ENCODE measurements around the gene LOXHD1.

The LOXHD1 gene

GRCh38 chr18:46436621-46437020, 220.4 kb downstream of the LOXHD1 start:
- DNase-seq, result no peak

GRCh38 chr18:46435031-46435430, 222.0 kb downstream of the LOXHD1 start:
- DNase-seq, result no peak

GRCh38 chr18:46434629-46435028, 222.4 kb downstream of the LOXHD1 start:
- no peak for DNase-seq

DNA sequence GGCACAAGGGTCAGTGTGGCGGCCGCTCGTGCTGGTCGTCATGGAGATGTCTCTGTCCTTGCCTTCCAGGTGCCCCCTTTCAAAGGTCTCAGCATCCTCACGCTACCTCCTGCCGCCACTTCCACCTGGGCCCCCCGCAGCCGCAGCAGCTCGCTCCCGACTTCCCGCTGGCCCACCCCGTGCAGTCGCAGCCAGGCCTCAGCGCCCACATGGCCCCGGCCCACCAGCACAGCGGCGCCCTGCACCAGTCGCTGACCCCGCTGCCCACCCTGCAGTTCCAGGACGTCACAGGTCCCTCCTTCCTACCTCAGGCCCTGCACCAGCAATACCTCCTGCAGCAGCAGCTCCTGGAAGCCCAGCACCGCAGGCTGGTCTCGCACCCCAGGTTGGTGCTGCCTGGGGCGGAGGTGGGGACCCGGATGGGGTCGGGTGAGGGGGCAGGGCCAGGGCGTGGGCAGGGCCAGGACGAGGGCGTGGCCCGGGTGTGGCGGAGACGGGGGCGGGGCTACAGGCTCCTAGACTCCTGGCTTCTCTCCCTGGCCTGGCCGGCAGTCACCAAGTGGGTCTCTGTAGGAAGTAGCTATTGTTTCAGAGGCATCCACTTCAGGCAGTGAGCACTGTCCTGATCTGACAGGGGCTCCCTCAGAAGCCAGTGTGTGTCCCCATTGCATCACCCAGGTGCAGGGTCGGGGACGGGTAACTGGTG, 223.7 kb downstream of the LOXHD1 start:
- no peak for DNase-seq

DNA sequence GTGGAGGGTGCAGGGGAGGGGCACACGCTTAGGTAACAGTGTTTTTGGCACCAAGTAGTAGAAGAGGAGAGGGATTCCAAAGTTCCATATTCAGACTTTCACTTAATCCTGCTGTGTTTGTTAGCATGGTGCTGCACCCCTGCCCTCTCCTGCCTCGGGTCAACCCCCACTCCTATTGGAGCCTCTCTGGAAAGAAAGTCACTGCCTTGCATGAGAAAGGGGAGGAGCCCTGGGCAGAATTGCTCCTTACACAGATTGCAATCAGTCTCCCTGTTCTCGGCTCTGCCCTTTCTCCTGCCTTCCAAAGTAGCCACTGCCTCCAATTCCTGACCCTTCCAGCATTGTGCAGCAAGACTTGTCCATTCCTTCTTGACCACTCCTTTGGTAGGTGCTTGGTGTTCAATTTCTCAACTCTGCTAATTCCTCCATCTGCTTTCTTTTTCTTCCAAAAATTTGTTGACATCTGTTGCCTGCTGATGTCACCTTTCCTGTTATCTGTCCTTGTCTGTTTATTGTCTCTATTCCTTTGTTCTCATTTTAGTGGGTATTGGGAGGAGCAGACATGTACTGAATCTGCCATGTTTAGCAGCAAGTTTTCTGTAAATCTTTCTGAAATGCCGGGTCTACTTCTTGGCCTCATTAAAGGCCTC, 225.4 kb downstream of the LOXHD1 start:
- no peak for DNase-seq

- no peak for DNase-seq
These were observed 227.3 kb downstream of the LOXHD1 start for GRCh38 chr18:46429649-46430224.

DNA sequence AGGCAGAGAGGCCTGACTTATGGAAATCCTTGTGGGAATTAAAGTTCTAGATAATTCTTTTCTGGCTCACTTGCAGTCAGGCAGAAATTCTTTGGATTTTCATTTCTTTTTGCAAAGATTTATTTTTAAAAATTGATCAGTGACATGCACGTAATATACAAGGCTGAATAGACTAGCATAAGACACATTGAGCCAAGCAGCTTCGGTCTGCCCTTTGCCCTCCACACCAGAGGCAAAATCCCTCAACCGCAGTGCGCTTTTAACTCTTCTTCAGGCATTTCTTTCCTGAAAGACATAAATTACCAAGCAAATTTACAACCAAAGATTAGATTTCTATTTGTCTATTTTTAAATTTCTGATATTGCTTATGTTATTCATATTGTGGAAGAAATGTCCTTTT, 227.9 kb downstream of the LOXHD1 start:
- no peak for DNase-seq

DNA sequence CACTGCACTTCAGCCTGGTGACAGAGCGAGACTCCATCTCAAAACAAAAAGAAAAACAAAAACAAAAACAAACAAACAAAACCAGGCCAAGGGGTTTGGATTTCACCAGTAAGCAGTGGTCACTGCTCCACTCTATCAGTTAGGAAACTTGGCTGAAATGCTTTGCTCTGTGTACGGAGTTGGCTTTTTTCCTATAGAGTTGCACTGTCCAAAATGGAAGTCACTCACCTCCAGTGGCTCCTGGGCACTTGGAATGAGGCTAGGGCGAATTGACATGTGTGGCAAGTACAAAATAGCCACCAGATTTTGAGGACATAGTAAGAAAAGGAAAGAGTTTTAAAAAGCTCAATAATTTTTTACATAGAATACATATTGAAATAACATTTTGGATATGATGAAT, 228.7 kb downstream of the LOXHD1 start:
- no peak for DNase-seq

DNA sequence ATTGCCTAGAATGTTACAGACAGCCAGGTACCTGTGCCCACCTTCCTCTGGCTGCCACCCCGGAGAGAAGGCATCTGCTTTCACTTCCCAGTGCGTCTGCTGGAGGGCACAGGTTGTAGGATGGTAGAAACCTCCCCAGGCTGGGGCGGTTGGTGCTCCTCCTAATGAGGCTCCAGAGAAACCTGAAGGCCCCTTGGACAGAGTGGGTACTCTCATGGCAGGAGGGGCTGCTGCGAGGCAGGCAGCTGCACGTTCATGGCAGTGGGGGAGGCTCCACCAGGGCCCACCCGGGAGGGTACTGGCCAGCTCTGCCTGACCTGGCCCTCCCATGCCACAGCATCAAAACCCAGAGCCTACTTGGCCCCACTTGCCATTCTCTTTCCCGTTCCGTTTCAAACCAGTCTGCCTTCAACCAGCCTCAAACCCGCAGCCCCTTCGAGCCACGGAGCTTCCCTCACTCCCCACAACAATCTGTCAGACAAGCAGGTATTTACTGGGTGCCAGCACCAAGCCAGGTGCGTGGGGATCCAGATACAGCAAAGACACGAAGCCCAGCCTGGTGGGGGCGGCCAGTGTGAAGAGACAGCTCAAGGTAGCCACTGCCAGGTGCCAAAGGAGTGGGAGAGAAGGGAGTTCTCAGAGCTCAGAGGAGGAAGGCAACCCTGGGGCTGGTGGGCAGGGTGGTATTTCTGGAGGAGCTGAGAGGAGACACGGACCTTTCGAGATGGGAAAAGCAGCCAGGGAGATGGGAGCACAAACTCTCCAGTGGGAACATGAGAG, 229.6 kb downstream of the LOXHD1 start:
- DNase-seq, result no peak
